ENCODE data around the gene PCP2. TPM values are rescaled to one million over a fixed set of nuclear protein-coding genes. Genes with fewer than 3 reads are reported as not detected.

Gene PCP2
- total and polyA plus RNA-seq, 2 of the 13 experiments (the other 11 are each of a cell fraction or from before 2014, with no cell fraction given) = 0.62 TPM; not detected in 1

DNA sequence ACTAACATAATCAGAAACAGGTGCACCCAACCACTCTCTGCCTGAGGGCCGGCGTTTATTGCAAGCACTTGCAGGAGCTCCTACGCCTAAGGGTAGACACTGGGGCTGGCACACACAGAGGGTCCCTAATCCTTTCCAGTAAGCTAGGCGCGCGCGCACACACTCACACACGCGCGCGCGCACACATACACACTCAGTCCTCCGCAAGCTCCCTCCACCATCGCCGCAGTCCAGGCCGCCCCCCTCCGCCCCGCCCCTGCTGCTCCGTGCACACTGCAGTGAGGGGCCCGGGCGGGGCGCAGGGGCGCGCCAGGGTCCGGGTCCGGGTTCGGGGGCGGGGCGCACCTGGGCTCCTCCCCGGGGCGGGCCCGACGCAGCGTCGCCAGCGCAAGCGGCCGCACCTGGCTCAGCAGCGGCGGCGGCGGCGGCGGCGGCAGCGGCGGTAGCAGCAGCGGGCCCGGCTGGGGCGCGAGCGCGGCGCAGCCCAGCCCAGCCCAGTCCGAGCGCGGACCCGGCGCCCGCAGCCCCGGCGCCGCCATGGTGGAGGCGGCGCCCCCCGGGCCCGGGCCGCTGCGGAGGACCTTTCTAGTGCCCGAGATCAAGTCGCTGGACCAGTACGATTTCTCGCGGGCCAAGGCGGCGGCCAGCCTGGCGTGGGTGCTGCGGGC, 37.9 kb downstream of the PCP2 start, which contains the start of gene CAMSAP3 (continued):
- TF ChIP-seq, protein P1, sequence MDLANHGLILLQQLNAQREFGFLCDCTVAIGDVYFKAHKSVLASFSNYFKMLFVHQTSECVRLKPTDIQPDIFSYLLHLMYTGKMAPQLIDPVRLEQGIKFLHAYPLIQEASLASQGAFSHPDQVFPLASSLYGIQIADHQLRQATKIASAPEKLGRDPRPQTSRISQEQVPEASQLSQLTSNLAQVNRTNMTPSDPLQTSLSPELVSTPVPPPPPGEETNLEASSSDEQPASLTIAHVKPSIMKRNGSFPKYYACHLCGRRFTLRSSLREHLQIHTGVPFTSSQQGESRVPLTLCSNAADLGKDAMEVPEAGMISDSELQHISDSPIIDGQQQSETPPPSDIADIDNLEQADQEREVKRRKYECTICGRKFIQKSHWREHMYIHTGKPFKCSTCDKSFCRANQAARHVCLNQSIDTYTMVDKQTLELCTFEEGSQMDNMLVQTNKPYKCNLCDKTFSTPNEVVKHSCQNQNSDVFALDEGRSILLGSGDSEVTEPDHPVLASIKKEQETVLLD (CRISPR knock-in tag; IDR thresholded peaks at IDR 0.05; ENCODE audit: low read depth) = 0 out of 2 replicates have a peak, but pooled peaks have one; percentile 19
- TF ChIP-seq ZNF746 (CRISPR knock-in tag; IDR thresholded peaks at IDR 0.05) = no peak
- no peak for TF ChIP-seq PREB (CRISPR knock-in tag; IDR thresholded peaks at IDR 0.05)
- TF ChIP-seq POLR2A (IDR thresholded peaks at IDR 0.05; ENCODE audit: insufficient read depth in 1 of 2, low read depth in 2 of 2, low read length in 2 of 2) = peak in 1 of 2 experiments; percentile 38; a peak in 1 of 4 replicates
- peak; percentile 55; the same call in 1 of the 2 replicates for TF ChIP-seq MAZ (IDR thresholded peaks at IDR 0.05; ENCODE audit: borderline replicate concordance, low read depth, low read length)
- peak; percentile 75 for TF ChIP-seq MAZ (CRISPR knock-in tag; IDR thresholded peaks at IDR 0.05; ENCODE audit: low read depth)
- TF ChIP-seq SRSF9 (IDR thresholded peaks at IDR 0.05; ENCODE audit: borderline replicate concordance, insufficient read depth, low read depth, low read length, poor library complexity, severe bottlenecking) = no peak
- peak; percentile 46; the same call in 1 of the 2 replicates for TF ChIP-seq KDM2A (CRISPR knock-in tag; IDR thresholded peaks at IDR 0.05; ENCODE audit: borderline replicate concordance, low read depth)
- no peak for TF ChIP-seq ZNF24 (IDR thresholded peaks at IDR 0.05)
- no peak for TF ChIP-seq CBX1 (IDR thresholded peaks at IDR 0.05; ENCODE audit: low read depth)
- TF ChIP-seq ZNF234 (CRISPR knock-in tag; conservative IDR thresholded peaks at IDR 0.05) = no peak
- TF ChIP-seq ZBTB7B (CRISPR knock-in tag; IDR thresholded peaks at IDR 0.05) = 0 out of 2 replicates have a peak, but pooled peaks have one; percentile 47
- peak; percentile 42; the same call in 1 of the 2 replicates for TF ChIP-seq ARID5B (CRISPR knock-in tag; IDR thresholded peaks at IDR 0.05)
- no peak for TF ChIP-seq LCORL (IDR thresholded peaks at IDR 0.05)
- TF ChIP-seq LCORL (CRISPR knock-in tag; IDR thresholded peaks at IDR 0.05) = 0 out of 2 replicates have a peak, but pooled peaks have one; percentile 22
- no peak for TF ChIP-seq ZNF264 (CRISPR knock-in tag; IDR thresholded peaks at IDR 0.05)
- TF ChIP-seq, protein P2, sequence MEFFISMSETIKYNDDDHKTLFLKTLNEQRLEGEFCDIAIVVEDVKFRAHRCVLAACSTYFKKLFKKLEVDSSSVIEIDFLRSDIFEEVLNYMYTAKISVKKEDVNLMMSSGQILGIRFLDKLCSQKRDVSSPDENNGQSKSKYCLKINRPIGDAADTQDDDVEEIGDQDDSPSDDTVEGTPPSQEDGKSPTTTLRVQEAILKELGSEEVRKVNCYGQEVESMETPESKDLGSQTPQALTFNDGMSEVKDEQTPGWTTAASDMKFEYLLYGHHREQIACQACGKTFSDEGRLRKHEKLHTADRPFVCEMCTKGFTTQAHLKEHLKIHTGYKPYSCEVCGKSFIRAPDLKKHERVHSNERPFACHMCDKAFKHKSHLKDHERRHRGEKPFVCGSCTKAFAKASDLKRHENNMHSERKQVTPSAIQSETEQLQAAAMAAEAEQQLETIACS (CRISPR knock-in tag; IDR thresholded peaks at IDR 0.05) = peak; percentile 88
- peak; percentile 28; the same call in 1 of the 2 replicates for TF ChIP-seq ZNF687 (CRISPR knock-in tag; IDR thresholded peaks at IDR 0.05)
